Mammary epithelial cell (primary cell): ENCODE data around the gene VSIG10.

Experiments used
- CTCF ChIP-seq, 2 donors: IDR thresholded peaks in 1 of 2; conservative IDR thresholded peaks in 1 of 2; 2 replicates each; pipeline ENCODE4 v1.5.1; 2011 to 2012; ENCODE audit warnings: inconsistent platforms in 2 of 2, low read length in 2 of 2, mild to moderate bottlenecking in 2 of 2, control low read depth in 1 of 2, low read depth in 1 of 2; ENCODE audit not compliant: insufficient read depth in 1 of 2; ENCODE audit errors: extremely low read depth in 1 of 2
- EZH2 ChIP-seq: IDR thresholded peaks from 2 replicates; pipeline ENCODE4 v1.6.1; 2012; ENCODE audit warnings: low read length, inconsistent platforms, borderline replicate concordance

DNA sequence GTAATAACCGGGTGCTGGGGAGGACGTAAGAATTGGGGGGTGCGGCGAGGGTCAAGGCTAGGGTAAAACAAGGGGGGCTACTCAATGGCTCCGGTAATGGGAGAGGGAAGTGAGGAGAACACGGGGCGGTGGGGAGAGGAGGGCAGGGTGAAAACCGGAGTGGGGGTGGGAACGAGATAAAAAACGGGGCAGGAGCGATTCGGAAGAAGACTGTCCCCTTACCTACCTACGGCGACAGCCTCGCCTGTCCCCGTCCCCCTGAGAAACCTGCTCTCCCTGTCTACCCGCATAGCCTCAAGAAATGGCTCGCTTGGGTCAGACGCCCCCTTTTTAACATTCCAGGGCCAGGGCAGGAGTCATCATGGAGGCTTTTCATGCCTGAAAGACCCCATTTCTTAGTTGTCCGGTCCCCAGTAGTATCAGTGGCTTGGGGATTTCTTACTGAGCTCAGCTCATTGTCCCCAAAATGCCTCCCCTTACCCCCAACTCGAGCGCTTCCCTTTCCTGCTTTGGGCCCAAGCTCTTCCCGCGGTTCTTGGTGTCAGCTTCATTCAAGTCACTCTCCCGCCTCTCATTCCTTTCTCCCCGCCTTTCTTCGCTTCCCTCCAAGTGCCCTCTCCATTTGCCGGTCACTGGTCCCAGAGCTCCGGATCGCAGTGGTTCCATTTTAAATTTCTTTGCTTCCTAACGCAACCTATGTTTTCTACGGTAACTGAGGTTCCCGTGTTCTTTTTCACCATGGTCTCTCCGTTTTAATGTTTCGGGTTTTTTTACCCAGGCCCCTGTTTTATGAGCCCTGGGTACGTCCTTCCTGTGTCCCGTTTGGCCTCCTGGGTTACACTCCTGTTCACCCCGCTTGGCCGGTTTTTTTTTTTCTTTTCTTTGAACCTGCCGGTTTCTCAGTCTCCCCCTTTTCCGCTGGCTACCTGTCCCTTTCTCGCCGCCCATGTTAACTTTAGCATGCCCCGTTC lies 41.7 kb downstream of the VSIG10 start:
- no peak for TF ChIP-seq CTCF (conservative IDR thresholded peaks at IDR 0.05 in 1 of 2, IDR thresholded peaks at IDR 0.05 in 1 of 2; ENCODE audit: extremely low read depth in 1 of 2, insufficient read depth in 1 of 2, low read depth in 1 of 2, low read length in 2 of 2)
- no peak for TF ChIP-seq EZH2
